SK-N-SH treated with all-trans-retinoic acid at 6 μM for 48 hours (cell line): ENCODE results near the gene HS3ST4.

Experiments used
- ATAC-seq: fragments of 200-7000 bp; cut with Tn5 transposase; 3 replicates; pipeline ENCODE4 v1.9.1; 2020; ENCODE audit warnings: mild to moderate bottlenecking, moderate library complexity
- ARNTL ChIP-seq: fragments of 450-650 bp; formaldehyde crosslinking; IDR thresholded peaks from 2 replicates; pipeline ENCODE4 v1.5.0; 2020; ENCODE audit warnings: low read depth, mild to moderate bottlenecking, moderate library complexity, borderline replicate concordance
- BACH2 ChIP-seq: fragments of 250-450 bp; sonication (Bioruptor Pico); IDR thresholded peaks from 2 replicates; pipeline ENCODE4 v1.9.0; 2021; ENCODE audit warnings: mild to moderate bottlenecking, borderline replicate concordance
- CSDC2 ChIP-seq: fragments of 250-450 bp; sonication (Bioruptor Pico); IDR thresholded peaks from 2 replicates; pipeline ENCODE4 v1.5.0; 2020; ENCODE audit warnings: mild to moderate bottlenecking, moderate library complexity
- ESRRG ChIP-seq: fragments of 250-450 bp; sonication (Bioruptor Pico); IDR thresholded peaks from 2 replicates; pipeline ENCODE4 v1.6.1; 2021; ENCODE audit warnings: mild to moderate bottlenecking
- GLIS3 ChIP-seq: fragments of 250-450 bp; sonication (Bioruptor Pico); IDR thresholded peaks from 2 replicates; pipeline ENCODE4 v1.5.0; 2020; ENCODE audit warnings: mild to moderate bottlenecking, moderate library complexity
- ISL1 ChIP-seq: fragments of 250-450 bp; sonication (Bioruptor Pico); IDR thresholded peaks from 2 replicates; pipeline ENCODE4 v2.1.2; 2022; ENCODE audit warnings: mild to moderate bottlenecking, moderate library complexity
- OSR1 ChIP-seq: fragments of 250-450 bp; sonication (Bioruptor Pico); IDR thresholded peaks from 2 replicates; pipeline ENCODE4 v1.8.0; 2022; ENCODE audit warnings: moderate library complexity, mild to moderate bottlenecking, inconsistent platforms
- POU6F1 ChIP-seq: fragments of 250-450 bp; sonication (Bioruptor Pico); IDR thresholded peaks from 2 replicates; pipeline ENCODE4 v1.8.0; 2021; ENCODE audit warnings: low read depth, mild to moderate bottlenecking, moderate library complexity, borderline replicate concordance
- PPARA ChIP-seq: fragments of 250-450 bp; sonication (Bioruptor Pico); IDR thresholded peaks from 2 replicates; pipeline ENCODE4 v1.5.0; 2020; ENCODE audit warnings: mild to moderate bottlenecking, borderline replicate concordance
- RARB ChIP-seq: fragments of 250-450 bp; sonication (Bioruptor Pico); IDR thresholded peaks from 2 replicates; pipeline ENCODE4 v1.8.0; 2021; ENCODE audit warnings: mild to moderate bottlenecking, moderate library complexity
- SNAI2 ChIP-seq: fragments of 250-450 bp; sonication (Bioruptor Pico); IDR thresholded peaks from 2 replicates; pipeline ENCODE4 v1.5.0; 2020; ENCODE audit warnings: mild to moderate bottlenecking, moderate library complexity
- TCF4 ChIP-seq: fragments of 250-450 bp; sonication (Bioruptor Pico); IDR thresholded peaks from 2 replicates; pipeline ENCODE4 v1.8.0; 2021; ENCODE audit warnings: mild to moderate bottlenecking, moderate library complexity, borderline replicate concordance
- TOX ChIP-seq: fragments of 250-450 bp; sonication (Bioruptor Pico); IDR thresholded peaks from 2 replicates; pipeline ENCODE4 v1.8.0; 2021; ENCODE audit warnings: mild to moderate bottlenecking, moderate library complexity, borderline replicate concordance
- ZC3H10 ChIP-seq: fragments of 250-450 bp; sonication (Bioruptor Pico); IDR thresholded peaks from 2 replicates; pipeline ENCODE4 v1.5.1; 2021; ENCODE audit warnings: mild to moderate bottlenecking, moderate library complexity
- ZFP3 ChIP-seq: fragments of 250-450 bp; sonication (Bioruptor Pico); IDR thresholded peaks from 2 replicates; pipeline ENCODE4 v1.5.0; 2020; ENCODE audit warnings: mild to moderate bottlenecking, moderate library complexity
- ZFP30 ChIP-seq: fragments of 450-650 bp; formaldehyde crosslinking; IDR thresholded peaks from 2 replicates; pipeline ENCODE4 v1.5.0; 2022; ENCODE audit warnings: mild to moderate bottlenecking, moderate library complexity
- ZNF565 ChIP-seq: fragments of 450-650 bp; formaldehyde crosslinking; conservative IDR thresholded peaks from 2 replicates; pipeline ENCODE4 v1.5.0; 2020; ENCODE audit warnings: low read depth, mild to moderate bottlenecking, moderate library complexity
- ZNF70 ChIP-seq: fragments of 450-650 bp; formaldehyde crosslinking; IDR thresholded peaks from 2 replicates; pipeline ENCODE4 v1.5.0; 2020; ENCODE audit warnings: mild to moderate bottlenecking, moderate library complexity
- ZNF8 ChIP-seq: fragments of 450-650 bp; formaldehyde crosslinking; IDR thresholded peaks from 2 replicates; pipeline ENCODE4 v1.5.0; 2020; ENCODE audit warnings: mild to moderate bottlenecking, moderate library complexity
- TF ChIP-seq, protein P1 (sequence below): fragments of 250-450 bp; sonication (Bioruptor Pico); IDR thresholded peaks from 2 replicates; pipeline ENCODE4 v1.5.1; 2021; ENCODE audit warnings: mild to moderate bottlenecking, moderate library complexity
- TF ChIP-seq, protein P2 (sequence below): fragments of 250-450 bp; sonication (Bioruptor Pico); IDR thresholded peaks from 2 replicates; pipeline ENCODE4 v1.5.1; 2020; ENCODE audit warnings: low read depth, mild to moderate bottlenecking, moderate library complexity
- TF ChIP-seq, protein P3 (sequence below): fragments of 250-450 bp; sonication (Bioruptor Pico); IDR thresholded peaks from 2 replicates; pipeline ENCODE4 v1.8.0; 2020; ENCODE audit warnings: mild to moderate bottlenecking, moderate library complexity, borderline replicate concordance

Gene HS3ST4

DNA sequence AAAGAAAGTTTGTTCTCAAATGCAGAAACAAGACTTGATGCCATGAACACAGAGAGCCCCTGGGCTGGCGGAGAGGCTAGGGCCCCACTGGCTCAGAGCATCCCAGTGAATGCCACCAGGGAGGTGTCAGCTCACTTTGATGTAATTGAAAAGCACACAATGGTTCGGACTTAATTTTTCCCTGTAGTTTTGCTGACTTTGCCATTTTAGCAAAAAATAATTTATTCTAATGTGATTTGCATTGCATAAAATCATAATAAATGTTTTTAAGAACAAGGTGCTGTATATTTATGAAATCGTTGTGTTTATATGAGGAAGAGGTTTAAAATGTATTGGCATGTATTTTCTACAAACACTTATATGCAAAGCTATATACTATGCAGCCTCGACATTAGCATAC lies 140.5 kb downstream of the HS3ST4 start (continued):
- TF ChIP-seq, protein P1, sequence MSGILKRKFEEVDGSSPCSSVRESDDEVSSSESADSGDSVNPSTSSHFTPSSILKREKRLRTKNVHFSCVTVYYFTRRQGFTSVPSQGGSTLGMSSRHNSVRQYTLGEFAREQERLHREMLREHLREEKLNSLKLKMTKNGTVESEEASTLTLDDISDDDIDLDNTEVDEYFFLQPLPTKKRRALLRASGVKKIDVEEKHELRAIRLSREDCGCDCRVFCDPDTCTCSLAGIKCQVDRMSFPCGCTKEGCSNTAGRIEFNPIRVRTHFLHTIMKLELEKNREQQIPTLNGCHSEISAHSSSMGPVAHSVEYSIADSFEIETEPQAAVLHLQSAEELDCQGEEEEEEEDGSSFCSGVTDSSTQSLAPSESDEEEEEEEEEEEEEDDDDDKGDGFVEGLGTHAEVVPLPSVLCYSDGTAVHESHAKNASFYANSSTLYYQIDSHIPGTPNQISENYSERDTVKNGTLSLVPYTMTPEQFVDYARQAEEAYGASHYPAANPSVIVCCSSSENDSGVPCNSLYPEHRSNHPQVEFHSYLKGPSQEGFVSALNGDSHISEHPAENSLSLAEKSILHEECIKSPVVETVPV (CRISPR knock-in tag) = no peak
- no peak for TF ChIP-seq ISL1
- no peak for TF ChIP-seq CSDC2
- TF ChIP-seq GLIS3 (CRISPR knock-in tag) = no peak
- no peak for TF ChIP-seq ZFP3 (CRISPR knock-in tag)
- TF ChIP-seq ESRRG = no peak
- no peak for TF ChIP-seq PPARA
- no peak for TF ChIP-seq ZFP30 (CRISPR knock-in tag)
- TF ChIP-seq BACH2 = no peak
- no peak for TF ChIP-seq ARNTL (CRISPR knock-in tag)
- no peak for TF ChIP-seq ZNF70 (CRISPR knock-in tag)

DNA sequence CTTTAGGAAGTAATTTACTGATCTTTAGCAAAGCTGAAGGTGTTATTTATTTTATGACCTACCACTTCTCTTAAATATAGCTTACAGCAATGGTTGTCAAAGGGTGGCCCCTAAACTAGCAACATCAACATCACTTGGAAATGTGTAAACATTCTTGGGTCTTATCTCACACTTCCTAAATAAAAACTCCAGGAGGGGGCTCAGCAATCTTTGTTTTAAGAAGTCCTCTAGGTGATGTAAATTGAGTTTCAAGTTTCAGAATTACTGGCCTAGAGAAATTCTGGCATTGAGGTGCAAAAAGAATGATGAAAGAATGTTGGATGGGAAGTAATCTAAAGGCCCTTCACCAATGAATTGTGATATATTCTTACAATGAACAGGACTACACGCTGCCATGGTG lies 142.3 kb downstream of the HS3ST4 start:
- ATAC-seq = no peak
- TF ChIP-seq, protein P2, sequence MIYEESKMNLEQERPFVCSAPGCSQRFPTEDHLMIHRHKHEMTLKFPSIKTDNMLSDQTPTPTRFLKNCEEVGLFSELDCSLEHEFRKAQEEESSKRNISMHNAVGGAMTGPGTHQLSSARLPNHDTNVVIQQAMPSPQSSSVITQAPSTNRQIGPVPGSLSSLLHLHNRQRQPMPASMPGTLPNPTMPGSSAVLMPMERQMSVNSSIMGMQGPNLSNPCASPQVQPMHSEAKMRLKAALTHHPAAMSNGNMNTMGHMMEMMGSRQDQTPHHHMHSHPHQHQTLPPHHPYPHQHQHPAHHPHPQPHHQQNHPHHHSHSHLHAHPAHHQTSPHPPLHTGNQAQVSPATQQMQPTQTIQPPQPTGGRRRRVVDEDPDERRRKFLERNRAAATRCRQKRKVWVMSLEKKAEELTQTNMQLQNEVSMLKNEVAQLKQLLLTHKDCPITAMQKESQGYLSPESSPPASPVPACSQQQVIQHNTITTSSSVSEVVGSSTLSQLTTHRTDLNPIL (CRISPR knock-in tag) = no peak

GRCh38 chr16:25835126-25835525 lies 143.4 kb downstream of the HS3ST4 start:
- no peak for ATAC-seq
- TF ChIP-seq ZNF70 (CRISPR knock-in tag) (no peak), ZNF8 (CRISPR knock-in tag) (no peak), ZC3H10 (CRISPR knock-in tag) (no peak), ISL1 (no peak), RARB (CRISPR knock-in tag) (no peak), TOX (CRISPR knock-in tag) (no peak), TCF4 (no peak), ZFP3 (CRISPR knock-in tag) (no peak), ARNTL (CRISPR knock-in tag) (no peak)
- TF ChIP-seq, protein P2 (CRISPR knock-in tag) = no peak
- TF ChIP-seq, protein P1 (CRISPR knock-in tag) = no peak

DNA sequence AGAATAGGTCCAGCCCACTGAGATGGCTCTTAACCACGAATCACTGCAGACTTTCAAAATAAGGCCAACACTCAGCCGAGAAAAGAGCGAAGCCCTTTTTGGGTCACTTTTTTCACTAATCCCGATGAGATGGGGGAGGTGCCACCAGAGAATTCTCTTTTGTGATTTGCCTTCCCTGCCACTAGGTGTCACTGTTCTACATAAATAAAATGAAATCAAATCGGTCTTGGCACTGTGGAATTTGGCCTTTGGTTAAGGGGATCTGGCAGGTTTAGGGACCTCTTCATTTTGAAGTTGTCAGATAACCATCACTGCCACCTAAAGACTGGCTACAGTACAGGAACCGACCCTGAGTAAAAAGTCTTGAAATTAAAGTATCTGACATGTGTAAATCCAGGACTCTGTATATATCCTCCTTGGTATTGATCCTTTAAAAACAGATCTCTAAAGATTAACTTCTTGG lies 147.0 kb downstream of the HS3ST4 start:
- ATAC-seq = peak; percentile 67; the same call in 2 of the 3 replicates
- TF ChIP-seq ZNF70 (CRISPR knock-in tag) (peak; percentile 51), ESRRG (no peak)
- TF ChIP-seq, all 23 proteins: peak for 1

DNA sequence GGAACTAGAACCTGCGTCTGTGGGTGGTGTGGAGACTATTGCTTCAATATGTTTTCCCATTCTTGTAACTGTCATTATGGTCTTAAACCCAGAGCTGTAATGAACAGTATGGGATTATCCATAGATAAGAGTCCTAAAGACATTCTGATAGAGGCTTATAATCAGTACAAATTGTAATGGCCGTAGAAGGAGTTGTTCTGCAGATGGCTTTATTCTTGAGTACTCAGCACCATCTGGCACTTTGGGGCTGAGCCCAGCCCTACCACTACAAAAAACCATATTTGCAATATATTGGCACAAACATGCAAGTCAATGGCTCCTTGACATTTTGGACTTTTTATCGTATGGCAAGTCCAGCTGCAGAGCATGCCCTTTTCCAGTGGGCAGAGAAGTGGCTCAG lies 150.0 kb downstream of the HS3ST4 start:
- ATAC-seq = no peak
- TF ChIP-seq RARB (CRISPR knock-in tag) (no peak), SNAI2 (CRISPR knock-in tag) (no peak), ZNF565 (no peak), OSR1 (no peak), CSDC2 (no peak), ZNF8 (CRISPR knock-in tag) (no peak), ISL1 (no peak), POU6F1 (CRISPR knock-in tag) (no peak)
- TF ChIP-seq, protein P1 (CRISPR knock-in tag) = no peak
- TF ChIP-seq, protein P3, sequence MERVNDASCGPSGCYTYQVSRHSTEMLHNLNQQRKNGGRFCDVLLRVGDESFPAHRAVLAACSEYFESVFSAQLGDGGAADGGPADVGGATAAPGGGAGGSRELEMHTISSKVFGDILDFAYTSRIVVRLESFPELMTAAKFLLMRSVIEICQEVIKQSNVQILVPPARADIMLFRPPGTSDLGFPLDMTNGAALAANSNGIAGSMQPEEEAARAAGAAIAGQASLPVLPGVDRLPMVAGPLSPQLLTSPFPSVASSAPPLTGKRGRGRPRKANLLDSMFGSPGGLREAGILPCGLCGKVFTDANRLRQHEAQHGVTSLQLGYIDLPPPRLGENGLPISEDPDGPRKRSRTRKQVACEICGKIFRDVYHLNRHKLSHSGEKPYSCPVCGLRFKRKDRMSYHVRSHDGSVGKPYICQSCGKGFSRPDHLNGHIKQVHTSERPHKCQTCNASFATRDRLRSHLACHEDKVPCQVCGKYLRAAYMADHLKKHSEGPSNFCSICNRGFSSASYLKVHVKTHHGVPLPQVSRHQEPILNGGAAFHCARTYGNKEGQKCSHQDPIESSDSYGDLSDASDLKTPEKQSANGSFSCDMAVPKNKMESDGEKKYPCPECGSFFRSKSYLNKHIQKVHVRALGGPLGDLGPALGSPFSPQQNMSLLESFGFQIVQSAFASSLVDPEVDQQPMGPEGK (CRISPR knock-in tag) = no peak
- TF ChIP-seq, protein P2 (CRISPR knock-in tag) = no peak
